Measurements from ENCODE around the gene VASN. TPM values are rescaled to one million over a fixed set of nuclear protein-coding genes. Genes with fewer than 3 reads are reported as not detected.

VASN gene
- total RNA-seq, 2 donors from 2014 or later: 10.4 to 12.1 TPM

- H3K27me3 Mint-ChIP-seq (ENCODE audit: insufficient read depth): no peaks in the 10 kb centered on the region
- H3K36me3 Mint-ChIP-seq (ENCODE audit: low read depth): no peaks in the 10 kb centered on the region
- H3K4me3 ChIP-seq (ENCODE audit: low read length): no peak overlapping the region
- no peaks in the 10 kb centered on the region for H3K4me1 ChIP-seq (ENCODE audit: control insufficient read depth, insufficient read depth, low read length)
- H3K27ac ChIP-seq (ENCODE audit: low read depth, low read length): no peak overlapping the region
- TF ChIP-seq CTCF (conservative IDR thresholded peaks at IDR 0.05): no peak
- no peaks in the 10 kb centered on the region for H3K9me3 ChIP-seq (ENCODE audit: control insufficient read depth, low read length)
- no peaks in the 10 kb centered on the region for H3K27me3 ChIP-seq (ENCODE audit: control insufficient read depth, insufficient read depth, low read length, poor library complexity, severe bottlenecking)
- no peak overlapping the region for H3K4me3 Mint-ChIP-seq
- H3K9ac ChIP-seq (ENCODE audit: extremely low read depth, low read length, poor library complexity, severe bottlenecking): no peak overlapping the region
- peaks cover 9% of the 10 kb centered on the region for H3K4me1 Mint-ChIP-seq
- no peaks in the 10 kb centered on the region for H3K36me3 ChIP-seq (ENCODE audit: control insufficient read depth, insufficient read depth, low read length)
- H3K27ac Mint-ChIP-seq: peak overlapping the region; percentile 39
- WGBS, 2 experiments (ENCODE audit: insufficient coverage in 1 of 2, insufficient read length in 1 of 2): 78 to 81% methylated on average over 11 to 19 of the region's 19 CpGs
- H3K9me3 Mint-ChIP-seq: no peaks in the 10 kb centered on the region
- DNase-seq: peak; percentile 77
These were observed 16.8 kb downstream of the VASN start for GRCh38 chr16:4388271-4389021.

- Mint-ChIP-seq H3K27ac (peak overlapping the region; percentile 44), H3K27me3 (ENCODE audit: insufficient read depth) (no peaks in the 10 kb centered on the region), H3K36me3 (ENCODE audit: low read depth) (peaks cover under 1% of the 10 kb centered on the region), H3K4me3 (no peak overlapping the region), H3K9me3 (no peaks in the 10 kb centered on the region), H3K4me1 (peaks cover 9% of the 10 kb centered on the region)
- H3K9me3 ChIP-seq (ENCODE audit: control insufficient read depth, low read length): no peaks in the 10 kb centered on the region
- no peak overlapping the region for H3K4me3 ChIP-seq (ENCODE audit: low read length)
- DNase-seq: peak; percentile 61
- no peak overlapping the region for H3K9ac ChIP-seq (ENCODE audit: extremely low read depth, low read length, poor library complexity, severe bottlenecking)
- H3K4me1 ChIP-seq (ENCODE audit: control insufficient read depth, insufficient read depth, low read length): no peaks in the 10 kb centered on the region
- peak overlapping the region; percentile 32 for H3K27ac ChIP-seq (ENCODE audit: low read depth, low read length)
- no peaks in the 10 kb centered on the region for H3K36me3 ChIP-seq (ENCODE audit: control insufficient read depth, insufficient read depth, low read length)
- WGBS, 2 experiments (ENCODE audit: insufficient coverage in 1 of 2, insufficient read length in 1 of 2): 76 to 80% methylated on average over 8 to 27 of the region's 27 CpGs
- H3K27me3 ChIP-seq (ENCODE audit: control insufficient read depth, insufficient read depth, low read length, poor library complexity, severe bottlenecking): no peaks in the 10 kb centered on the region
- TF ChIP-seq CTCF (conservative IDR thresholded peaks at IDR 0.05): no peak
These were observed 17.7 kb downstream of the VASN start for GRCh38 chr16:4389051-4389955.

GRCh38 chr16:4390266-4391260 is 18.9 kb downstream of the VASN start:
- no peak overlapping the region for H3K27ac Mint-ChIP-seq
- Histone ChIP-seq H3K4me3 (ENCODE audit: low read length) (no peak overlapping the region), H3K27me3 (ENCODE audit: control insufficient read depth, insufficient read depth, low read length, poor library complexity, severe bottlenecking) (no peaks in the 10 kb centered on the region), H3K9ac (ENCODE audit: extremely low read depth, low read length, poor library complexity, severe bottlenecking) (no peak overlapping the region), H3K4me1 (ENCODE audit: control insufficient read depth, insufficient read depth, low read length) (no peaks in the 10 kb centered on the region), H3K9me3 (ENCODE audit: control insufficient read depth, low read length) (no peaks in the 10 kb centered on the region), H3K27ac (ENCODE audit: low read depth, low read length) (no peak overlapping the region), H3K36me3 (ENCODE audit: control insufficient read depth, insufficient read depth, low read length) (peaks cover 4% of the 10 kb centered on the region)
- 84 to 87% methylated on average over 9 to 18 of the region's 18 CpGs for WGBS, 2 experiments (ENCODE audit: insufficient coverage in 1 of 2, insufficient read length in 1 of 2)
- TF ChIP-seq CTCF (conservative IDR thresholded peaks at IDR 0.05): peak; percentile 65
- H3K9me3 Mint-ChIP-seq: no peaks in the 10 kb centered on the region
- DNase-seq: peak; percentile 80
- no peaks in the 10 kb centered on the region for H3K27me3 Mint-ChIP-seq (ENCODE audit: insufficient read depth)
- no peak overlapping the region for H3K4me3 Mint-ChIP-seq
- H3K36me3 Mint-ChIP-seq (ENCODE audit: low read depth): peaks cover 9% of the 10 kb centered on the region
- peaks cover 9% of the 10 kb centered on the region for H3K4me1 Mint-ChIP-seq
